Measurements from ENCODE around the gene PGAM2. TPM values are rescaled to one million over a fixed set of nuclear protein-coding genes. Genes with fewer than 3 reads are reported as not detected.

Gene PGAM2
- total and polyA plus RNA-seq, 5 donors from 2014 or later: 1.1 TPM; not detected in 4

- Mint-ChIP-seq H3K4me3 (peak overlapping the region in 1 of 4 donors; percentile 3), H3K27me3 (no peaks in the 10 kb centered on the region), H3K9me3 (peaks cover 0 to 1% (median 0%) of the 10 kb centered on the region in 7 donors), H3K27ac (peak overlapping the region; percentile 23 to 81 (median 43)), H3K4me1 (peaks cover 0 to 70% (median 43%) of the 10 kb centered on the region in 4 donors), H3K36me3 (peaks cover 42% of the 10 kb centered on the region)
- ATAC-seq (ENCODE audit: low read depth in 2 of 2) (no peak), DNase-seq (no peak)
- Histone ChIP-seq H3K4me1 (ENCODE audit: control insufficient read depth, insufficient read depth, low read length, poor library complexity, severe bottlenecking) (peaks cover 29% of the 10 kb centered on the region), H3K27me3 (ENCODE audit: control insufficient read depth, insufficient read depth, low read length) (no peaks in the 10 kb centered on the region), H3K4me3 (ENCODE audit: low read depth, low read length) (no peak overlapping the region), H3K27ac (ENCODE audit: insufficient read depth, low read length, poor library complexity, severe bottlenecking) (no peak overlapping the region), H3K9me3 (ENCODE audit: control insufficient read depth in 2 of 2, low read length in 2 of 2) (no peaks in the 10 kb centered on the region), H3K36me3 (ENCODE audit: control insufficient read depth, insufficient read depth, low read length) (peaks cover 83% of the 10 kb centered on the region)
These were observed 12.5 kb downstream of the PGAM2 start for GRCh38 chr7:44052771-44053365.

GRCh38 chr7:44051611-44052220 is 13.7 kb downstream of the PGAM2 start:
- Histone ChIP-seq H3K4me1 (ENCODE audit: control insufficient read depth, insufficient read depth, low read length, poor library complexity, severe bottlenecking) (peaks cover 39% of the 10 kb centered on the region), H3K36me3 (ENCODE audit: control insufficient read depth, insufficient read depth, low read length) (peaks cover 72% of the 10 kb centered on the region), H3K27ac (ENCODE audit: insufficient read depth, low read length, poor library complexity, severe bottlenecking) (peak overlapping the region; percentile 29), H3K4me3 (ENCODE audit: low read depth, low read length) (peak overlapping the region; percentile 2), H3K27me3 (ENCODE audit: control insufficient read depth, insufficient read depth, low read length) (no peaks in the 10 kb centered on the region), H3K9me3 (ENCODE audit: control insufficient read depth in 2 of 2, low read length in 2 of 2) (no peaks in the 10 kb centered on the region)
- Mint-ChIP-seq H3K27ac (peak overlapping the region; percentile 86 to 93 (median 91)), H3K4me3 (peak overlapping the region; percentile 21 to 69 (median 64)), H3K4me1 (peaks cover 5 to 81% (median 53%) of the 10 kb centered on the region in 4 donors), H3K27me3 (no peaks in the 10 kb centered on the region), H3K36me3 (peaks cover 43% of the 10 kb centered on the region), H3K9me3 (no peaks in the 10 kb centered on the region)
- ATAC-seq (ENCODE audit: low read depth in 2 of 2): peak; percentile 22 to 40
- peak in 1 of 3 donors; percentile 38 for DNase-seq

- Mint-ChIP-seq H3K4me1 (peaks cover 12 to 82% (median 57%) of the 10 kb centered on the region in 4 donors), H3K27ac (peak overlapping the region; percentile 82 to 93 (median 91)), H3K9me3 (no peaks in the 10 kb centered on the region), H3K36me3 (peaks cover 45% of the 10 kb centered on the region), H3K4me3 (peak overlapping the region; percentile 45 to 69 (median 64)), H3K27me3 (no peaks in the 10 kb centered on the region)
- Histone ChIP-seq H3K27ac (ENCODE audit: insufficient read depth, low read length, poor library complexity, severe bottlenecking) (no peak overlapping the region), H3K4me1 (ENCODE audit: control insufficient read depth, insufficient read depth, low read length, poor library complexity, severe bottlenecking) (peaks cover 46% of the 10 kb centered on the region), H3K36me3 (ENCODE audit: control insufficient read depth, insufficient read depth, low read length) (peaks cover 68% of the 10 kb centered on the region), H3K4me3 (ENCODE audit: low read depth, low read length) (no peak overlapping the region), H3K27me3 (ENCODE audit: control insufficient read depth, insufficient read depth, low read length) (no peaks in the 10 kb centered on the region), H3K9me3 (ENCODE audit: control insufficient read depth in 2 of 2, low read length in 2 of 2) (no peaks in the 10 kb centered on the region)
- peak in 1 of 3 donors; percentile 58 for DNase-seq
- ATAC-seq (ENCODE audit: low read depth in 2 of 2): peak; percentile 32 to 48
These were observed 14.3 kb downstream of the PGAM2 start for GRCh38 chr7:44050915-44051560.

- no peaks in the 10 kb centered on the region for H3K27me3 Mint-ChIP-seq
- DNase-seq (no peak), ATAC-seq (ENCODE audit: low read depth in 2 of 2) (no peak)
- H3K36me3 Mint-ChIP-seq: peaks cover 39% of the 10 kb centered on the region
- H3K9me3 Mint-ChIP-seq: no peaks in the 10 kb centered on the region
- peak overlapping the region in 3 of 4 donors; percentile 66 to 69 (median 67) for H3K4me3 Mint-ChIP-seq
- Histone ChIP-seq H3K27me3 (ENCODE audit: control insufficient read depth, insufficient read depth, low read length) (no peaks in the 10 kb centered on the region), H3K9me3 (ENCODE audit: control insufficient read depth in 2 of 2, low read length in 2 of 2) (no peaks in the 10 kb centered on the region), H3K4me1 (ENCODE audit: control insufficient read depth, insufficient read depth, low read length, poor library complexity, severe bottlenecking) (peaks cover 53% of the 10 kb centered on the region), H3K27ac (ENCODE audit: insufficient read depth, low read length, poor library complexity, severe bottlenecking) (no peak overlapping the region), H3K4me3 (ENCODE audit: low read depth, low read length) (no peak overlapping the region), H3K36me3 (ENCODE audit: control insufficient read depth, insufficient read depth, low read length) (peaks cover 61% of the 10 kb centered on the region)
- peak overlapping the region in 2 of 3 donors; percentile 82 to 91 for H3K27ac Mint-ChIP-seq
- peaks cover 15 to 83% (median 58%) of the 10 kb centered on the region in 4 donors for H3K4me1 Mint-ChIP-seq
These were observed 15.0 kb downstream of the PGAM2 start for GRCh38 chr7:44050121-44050914.

GRCh38 chr7:44048031-44048795 is 17.2 kb downstream of the PGAM2 start:
- Histone ChIP-seq H3K9me3 (ENCODE audit: control insufficient read depth in 2 of 2, low read length in 2 of 2) (no peaks in the 10 kb centered on the region), H3K4me3 (ENCODE audit: low read depth, low read length) (no peak overlapping the region), H3K27ac (ENCODE audit: insufficient read depth, low read length, poor library complexity, severe bottlenecking) (no peak overlapping the region), H3K36me3 (ENCODE audit: control insufficient read depth, insufficient read depth, low read length) (peaks cover 44% of the 10 kb centered on the region), H3K4me1 (ENCODE audit: control insufficient read depth, insufficient read depth, low read length, poor library complexity, severe bottlenecking) (peaks cover 65% of the 10 kb centered on the region), H3K27me3 (ENCODE audit: control insufficient read depth, insufficient read depth, low read length) (no peaks in the 10 kb centered on the region)
- Mint-ChIP-seq H3K36me3 (peaks cover 32% of the 10 kb centered on the region), H3K27me3 (no peaks in the 10 kb centered on the region), H3K27ac (peak overlapping the region in 2 of 3 donors; percentile 42 to 91), H3K9me3 (no peaks in the 10 kb centered on the region), H3K4me3 (peak overlapping the region in 3 of 4 donors; percentile 78 to 99 (median 94)), H3K4me1 (peaks cover 15 to 90% (median 60%) of the 10 kb centered on the region in 4 donors)
- DNase-seq: no peak
- no peak for ATAC-seq (ENCODE audit: low read depth in 2 of 2)

- peaks cover 15 to 81% (median 54%) of the 10 kb centered on the region in 4 donors for H3K4me1 Mint-ChIP-seq
- peaks cover 22% of the 10 kb centered on the region for H3K36me3 Mint-ChIP-seq
- no peaks in the 10 kb centered on the region for H3K9me3 ChIP-seq (ENCODE audit: control insufficient read depth in 2 of 2, low read length in 2 of 2)
- ATAC-seq (ENCODE audit: low read depth in 2 of 2) (peak; percentile 33), DNase-seq (peak in 1 of 3 donors; percentile 80)
- H3K27ac Mint-ChIP-seq: peak overlapping the region; percentile 88 to 98 (median 91)
- peaks cover 59% of the 10 kb centered on the region for H3K4me1 ChIP-seq (ENCODE audit: control insufficient read depth, insufficient read depth, low read length, poor library complexity, severe bottlenecking)
- no peaks in the 10 kb centered on the region for H3K27me3 Mint-ChIP-seq
- H3K36me3 ChIP-seq (ENCODE audit: control insufficient read depth, insufficient read depth, low read length): peaks cover 29% of the 10 kb centered on the region
- peak overlapping the region; percentile 86 for H3K27ac ChIP-seq (ENCODE audit: insufficient read depth, low read length, poor library complexity, severe bottlenecking)
- H3K4me3 ChIP-seq (ENCODE audit: low read depth, low read length): peak overlapping the region; percentile 95
- H3K4me3 Mint-ChIP-seq: peak overlapping the region; percentile 92 to 99 (median 94)
- H3K27me3 ChIP-seq (ENCODE audit: control insufficient read depth, insufficient read depth, low read length): no peaks in the 10 kb centered on the region
- H3K9me3 Mint-ChIP-seq: no peaks in the 10 kb centered on the region
These were observed 18.9 kb downstream of the PGAM2 start for GRCh38 chr7:44046321-44047061.

Data from CD4-positive, CD25-positive, alpha-beta regulatory T cell (primary cell).